ENCODE results near the gene MXRA7. TPM values are rescaled to one million over a fixed set of nuclear protein-coding genes. Genes with fewer than 3 reads are reported as not detected.
A peak's percentile ranks its signal among the peaks of the same experiment; 100 is the strongest.

Gene MXRA7
- total RNA-seq, 1 donor from 2014 or later: 187 TPM

DNA sequence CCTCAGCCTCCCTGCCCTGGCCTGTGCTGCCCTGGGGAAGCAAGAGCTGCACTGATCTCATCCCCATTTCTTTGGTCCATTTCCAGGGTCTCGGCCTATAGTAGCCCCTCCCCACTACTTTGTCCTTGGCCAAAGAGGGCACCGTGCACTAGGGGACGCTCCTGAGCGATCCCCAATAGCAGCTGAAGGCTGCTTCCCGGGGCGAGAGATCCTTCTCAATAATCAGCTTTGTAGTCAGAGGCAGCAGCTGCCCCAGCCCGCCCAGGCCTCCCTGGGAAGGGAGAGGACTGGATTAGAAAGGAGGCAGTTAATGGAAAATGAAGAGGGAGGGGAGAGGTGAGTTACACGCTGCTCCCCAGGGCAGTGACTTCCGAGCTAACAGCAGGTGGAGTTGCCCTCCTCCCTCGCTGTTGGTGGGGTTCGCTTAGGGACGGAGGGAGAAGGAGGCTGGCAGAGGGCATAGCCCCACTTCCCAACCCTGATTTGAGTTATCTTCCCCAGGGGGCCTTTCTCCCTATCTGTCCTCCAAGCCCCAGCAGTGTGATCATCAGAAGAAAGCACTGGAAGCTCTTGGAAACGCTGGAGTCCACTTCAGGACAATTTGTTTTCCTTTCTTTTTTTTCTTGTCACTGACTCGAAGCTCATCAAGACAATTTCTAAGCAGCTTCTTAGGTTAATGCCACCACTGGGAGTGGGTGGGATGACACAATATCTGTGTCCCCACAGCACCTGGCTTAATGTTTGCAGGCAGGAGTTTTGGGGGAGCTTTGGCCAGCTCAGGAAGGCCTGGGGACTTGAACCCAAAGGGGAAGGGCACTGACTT lies 2.6 kb downstream of the MXRA7 start:
- Mint-ChIP-seq H3K27ac (ENCODE audit: unreplicated experiment) (peak overlapping the region; percentile 93), H3K9me3 (ENCODE audit: unreplicated experiment) (no peaks in the 10 kb centered on the region), H3K4me1 (ENCODE audit: unreplicated experiment) (peaks cover 55% of the 10 kb centered on the region), H3K27me3 (ENCODE audit: unreplicated experiment) (no peaks in the 10 kb centered on the region), H3K36me3 (ENCODE audit: unreplicated experiment) (peaks cover 3% of the 10 kb centered on the region), H3K4me3 (ENCODE audit: unreplicated experiment) (peak overlapping the region; percentile 77)
- peak; percentile 36 for TF ChIP-seq CTCF (IDR thresholded peaks at IDR 0.05)
- DNase-seq (ENCODE audit: extremely low spot score, unreplicated experiment): no peak

DNA sequence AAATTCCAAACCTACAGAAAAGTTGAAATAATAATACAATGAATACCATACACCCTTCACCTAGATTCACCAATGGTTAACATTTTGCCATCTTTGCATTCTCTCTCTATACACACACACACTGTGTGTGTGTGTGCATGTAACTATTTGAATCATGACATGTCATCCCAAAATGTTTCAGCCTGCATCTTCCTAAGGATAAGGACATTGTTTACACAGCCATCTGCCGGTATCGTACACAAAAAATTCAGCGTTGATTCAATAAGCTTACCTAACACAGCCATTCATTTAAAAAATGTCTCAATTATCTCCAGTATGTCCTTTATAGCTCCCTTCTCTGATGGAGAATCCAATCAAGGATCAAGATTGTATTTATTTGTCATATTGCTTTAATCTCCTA lies 3.9 kb downstream of the MXRA7 start:
- no peak overlapping the region for H3K4me3 Mint-ChIP-seq (ENCODE audit: unreplicated experiment)
- H3K27ac Mint-ChIP-seq (ENCODE audit: unreplicated experiment): no peak overlapping the region
- H3K27me3 Mint-ChIP-seq (ENCODE audit: unreplicated experiment): no peaks in the 10 kb centered on the region

GRCh38 chr17:76704805-76705204 lies 6.0 kb downstream of the MXRA7 start:
- no peak for DNase-seq (ENCODE audit: extremely low spot score, unreplicated experiment)
- Mint-ChIP-seq H3K9me3 (ENCODE audit: unreplicated experiment) (no peaks in the 10 kb centered on the region), H3K4me1 (ENCODE audit: unreplicated experiment) (peaks cover 76% of the 10 kb centered on the region), H3K4me3 (ENCODE audit: unreplicated experiment) (no peak overlapping the region), H3K27me3 (ENCODE audit: unreplicated experiment) (no peaks in the 10 kb centered on the region), H3K27ac (ENCODE audit: unreplicated experiment) (no peak overlapping the region), H3K36me3 (ENCODE audit: unreplicated experiment) (peaks cover 3% of the 10 kb centered on the region)
- TF ChIP-seq CTCF (IDR thresholded peaks at IDR 0.05): no peak

More for the DNA sequence above, 3.9 kb downstream of the MXRA7 start:
- H3K9me3 Mint-ChIP-seq (ENCODE audit: unreplicated experiment): no peaks in the 10 kb centered on the region
- peaks cover 3% of the 10 kb centered on the region for H3K36me3 Mint-ChIP-seq (ENCODE audit: unreplicated experiment)
- peaks cover 68% of the 10 kb centered on the region for H3K4me1 Mint-ChIP-seq (ENCODE audit: unreplicated experiment)
- DNase-seq (ENCODE audit: extremely low spot score, unreplicated experiment): no peak
- TF ChIP-seq CTCF (IDR thresholded peaks at IDR 0.05): no peak

GRCh38 chr17:76702941-76703637 lies 7.7 kb downstream of the MXRA7 start:
- Mint-ChIP-seq H3K4me3 (ENCODE audit: unreplicated experiment) (no peak overlapping the region), H3K27ac (ENCODE audit: unreplicated experiment) (peak overlapping the region; percentile 50), H3K9me3 (ENCODE audit: unreplicated experiment) (no peaks in the 10 kb centered on the region), H3K4me1 (ENCODE audit: unreplicated experiment) (peaks cover 69% of the 10 kb centered on the region), H3K36me3 (ENCODE audit: unreplicated experiment) (peaks cover 3% of the 10 kb centered on the region), H3K27me3 (ENCODE audit: unreplicated experiment) (no peaks in the 10 kb centered on the region)
- DNase-seq (ENCODE audit: extremely low spot score, unreplicated experiment): no peak
- no peak for TF ChIP-seq CTCF (IDR thresholded peaks at IDR 0.05)

GRCh38 chr17:76702076-76702475 lies 8.7 kb downstream of the MXRA7 start:
- no peak for DNase-seq (ENCODE audit: extremely low spot score, unreplicated experiment)
- peak overlapping the region; percentile 90 for H3K27ac Mint-ChIP-seq (ENCODE audit: unreplicated experiment)

More at GRCh38 chr17:76702076-76702475, 8.7 kb downstream of the MXRA7 start:
- no peaks in the 10 kb centered on the region for H3K9me3 Mint-ChIP-seq (ENCODE audit: unreplicated experiment)
- TF ChIP-seq CTCF (IDR thresholded peaks at IDR 0.05): no peak
- H3K36me3 Mint-ChIP-seq (ENCODE audit: unreplicated experiment): peaks cover 3% of the 10 kb centered on the region
- H3K4me1 Mint-ChIP-seq (ENCODE audit: unreplicated experiment): peaks cover 69% of the 10 kb centered on the region
- H3K4me3 Mint-ChIP-seq (ENCODE audit: unreplicated experiment): no peak overlapping the region
- H3K27me3 Mint-ChIP-seq (ENCODE audit: unreplicated experiment): no peaks in the 10 kb centered on the region

Measured in osteocyte (in vitro differentiated cells).